GM06990 (cell line): ENCODE measurements around the gene CELSR2.

Experiments used
- DNase-seq: peaks from one replicate; pipeline ENCODE4 v3.0.0-alpha.2; 2011; ENCODE audit not compliant: insufficient read length; ENCODE audit errors: extremely low read depth
- H3K27me3 ChIP-seq: replicated peaks from 2 replicates; pipeline ENCODE4 v1.6.0; 2011; ENCODE audit warnings: low read length; ENCODE audit not compliant: control insufficient read depth, insufficient read depth
- H3K36me3 ChIP-seq: 2 replicates; pipeline ENCODE4 v1.5.1; 2011; ENCODE audit warnings: low read length; ENCODE audit not compliant: control insufficient read depth, insufficient read depth
- H3K4me3 ChIP-seq: replicated peaks from 2 replicates; pipeline ENCODE4 v1.5.1; 2011; ENCODE audit warnings: low read depth, mild to moderate bottlenecking, control low read depth, low read length
- CTCF ChIP-seq: IDR thresholded peaks from 2 replicates; pipeline ENCODE4 v1.5.1; 2011; ENCODE audit warnings: low read length, control low read depth, mild to moderate bottlenecking, inconsistent platforms; ENCODE audit not compliant: insufficient read depth, poor library complexity, severe bottlenecking

Gene CELSR2

GRCh38 chr1:109237512-109237911 lies 11.8 kb upstream of the CELSR2 start:
- Histone ChIP-seq H3K36me3 (peaks cover 28% of the 10 kb centered on the region), H3K27me3 (no peaks in the 10 kb centered on the region), H3K4me3 (no peak overlapping the region)
- no peak for TF ChIP-seq CTCF
- DNase-seq, result no peak

- no peak for TF ChIP-seq CTCF
- DNase-seq, result no peak
- Histone ChIP-seq H3K4me3 (no peak overlapping the region), H3K36me3 (peaks cover 28% of the 10 kb centered on the region), H3K27me3 (no peaks in the 10 kb centered on the region)
Measured at GRCh38 chr1:109238382-109238781, 11.0 kb upstream of the CELSR2 start.

- peaks cover 28% of the 10 kb centered on the region for H3K36me3 ChIP-seq
- no peak overlapping the region for H3K4me3 ChIP-seq
- no peaks in the 10 kb centered on the region for H3K27me3 ChIP-seq
- no peak for TF ChIP-seq CTCF
- DNase-seq, result no peak
Measured at GRCh38 chr1:109239047-109239408, 10.3 kb upstream of the CELSR2 start.

- peaks cover 28% of the 10 kb centered on the region for H3K36me3 ChIP-seq
- TF ChIP-seq CTCF, result peak; percentile 73
- no peak for DNase-seq
Measured at GRCh38 chr1:109239409-109240068, 9.8 kb upstream of the CELSR2 start.

GRCh38 chr1:109240158-109241152 lies 8.9 kb upstream of the CELSR2 start:
- TF ChIP-seq CTCF, result no peak
- no peak for DNase-seq
- H3K27me3 ChIP-seq, result no peaks in the 10 kb centered on the region
- peaks cover 23% of the 10 kb centered on the region for H3K36me3 ChIP-seq
- H3K4me3 ChIP-seq, result no peak overlapping the region

More at GRCh38 chr1:109239409-109240068, 9.8 kb upstream of the CELSR2 start:
- Histone ChIP-seq H3K4me3 (no peak overlapping the region), H3K27me3 (no peaks in the 10 kb centered on the region)
